ENCODE data around the gene NPSR1. TPM values are rescaled to one million over a fixed set of nuclear protein-coding genes. Genes with fewer than 3 reads are reported as not detected.

Gene NPSR1
- total and polyA plus RNA-seq, 9 of the 15 experiments (the other 6 are each of a cell fraction or from before 2014, with no cell fraction given): not detected

GRCh38 chr7:34839645-34840044, 181.6 kb downstream of the NPSR1 start (continued):
- TF ChIP-seq BCL6 (CRISPR knock-in tag; IDR thresholded peaks at IDR 0.05): no peak
- no peak for TF ChIP-seq ZNF584 (CRISPR knock-in tag; IDR thresholded peaks at IDR 0.05; ENCODE audit: low read depth)
- no peak for TF ChIP-seq GABPB2 (CRISPR knock-in tag; conservative IDR thresholded peaks at IDR 0.05)
- no peak for TF ChIP-seq E2F1 (CRISPR knock-in tag; IDR thresholded peaks at IDR 0.05)
- peak; percentile 79 for TF ChIP-seq USF2 (CRISPR knock-in tag; IDR thresholded peaks at IDR 0.05)
- no peak for TF ChIP-seq HMGXB4 (CRISPR knock-in tag; IDR thresholded peaks at IDR 0.05)
- 0 out of 2 replicates have a peak, but pooled peaks have one; percentile 17 for TF ChIP-seq ZNF143 (CRISPR knock-in tag; IDR thresholded peaks at IDR 0.05)
- no peak for TF ChIP-seq NFE2 (IDR thresholded peaks at IDR 0.05; ENCODE audit: low read depth)
- TF ChIP-seq MXD1 (CRISPR knock-in tag; IDR thresholded peaks at IDR 0.05; ENCODE audit: borderline replicate concordance, poor library complexity, severe bottlenecking): no peak
- no peak for TF ChIP-seq DIDO1 (tag; IDR thresholded peaks at IDR 0.05; ENCODE audit: low read depth)
- TF ChIP-seq AFF1 (IDR thresholded peaks at IDR 0.05; ENCODE audit: low read depth in 1 of 2, partially characterized antibody in 2 of 2): peak in 1 of 2 experiments; percentile 90

Data from K562 (cell line).